ENCODE data around the gene GRIA1. TPM values are rescaled to one million over a fixed set of nuclear protein-coding genes. Genes with fewer than 3 reads are reported as not detected.

GRIA1 gene
- total RNA-seq, 1 experiment from 2014 or later, result 0.81 TPM

- Mint-ChIP-seq H3K9me3 (peaks cover 4% of the 10 kb centered on the region), H3K27ac (no peak overlapping the region), H3K36me3 (no peaks in the 10 kb centered on the region; the same call in 1 of the 2 replicates), H3K27me3 (ENCODE audit: low read depth) (no peaks in the 10 kb centered on the region; the same call in 1 of the 2 replicates), H3K4me3 (no peak overlapping the region), H3K4me1 (no peaks in the 10 kb centered on the region)
- CTCF ChIA-PET, result no interaction called here
- TF ChIP-seq MYBL2 (CRISPR knock-in tag; IDR thresholded peaks at IDR 0.05) (no peak), FOXK1 (CRISPR knock-in tag; IDR thresholded peaks at IDR 0.05) (no peak), ZNF317 (CRISPR knock-in tag; IDR thresholded peaks at IDR 0.05; ENCODE audit: borderline replicate concordance, low read depth) (no peak), ZNF263 (CRISPR knock-in tag; IDR thresholded peaks at IDR 0.05; ENCODE audit: low read depth) (no peak)
- TF ChIP-seq, protein P1, sequence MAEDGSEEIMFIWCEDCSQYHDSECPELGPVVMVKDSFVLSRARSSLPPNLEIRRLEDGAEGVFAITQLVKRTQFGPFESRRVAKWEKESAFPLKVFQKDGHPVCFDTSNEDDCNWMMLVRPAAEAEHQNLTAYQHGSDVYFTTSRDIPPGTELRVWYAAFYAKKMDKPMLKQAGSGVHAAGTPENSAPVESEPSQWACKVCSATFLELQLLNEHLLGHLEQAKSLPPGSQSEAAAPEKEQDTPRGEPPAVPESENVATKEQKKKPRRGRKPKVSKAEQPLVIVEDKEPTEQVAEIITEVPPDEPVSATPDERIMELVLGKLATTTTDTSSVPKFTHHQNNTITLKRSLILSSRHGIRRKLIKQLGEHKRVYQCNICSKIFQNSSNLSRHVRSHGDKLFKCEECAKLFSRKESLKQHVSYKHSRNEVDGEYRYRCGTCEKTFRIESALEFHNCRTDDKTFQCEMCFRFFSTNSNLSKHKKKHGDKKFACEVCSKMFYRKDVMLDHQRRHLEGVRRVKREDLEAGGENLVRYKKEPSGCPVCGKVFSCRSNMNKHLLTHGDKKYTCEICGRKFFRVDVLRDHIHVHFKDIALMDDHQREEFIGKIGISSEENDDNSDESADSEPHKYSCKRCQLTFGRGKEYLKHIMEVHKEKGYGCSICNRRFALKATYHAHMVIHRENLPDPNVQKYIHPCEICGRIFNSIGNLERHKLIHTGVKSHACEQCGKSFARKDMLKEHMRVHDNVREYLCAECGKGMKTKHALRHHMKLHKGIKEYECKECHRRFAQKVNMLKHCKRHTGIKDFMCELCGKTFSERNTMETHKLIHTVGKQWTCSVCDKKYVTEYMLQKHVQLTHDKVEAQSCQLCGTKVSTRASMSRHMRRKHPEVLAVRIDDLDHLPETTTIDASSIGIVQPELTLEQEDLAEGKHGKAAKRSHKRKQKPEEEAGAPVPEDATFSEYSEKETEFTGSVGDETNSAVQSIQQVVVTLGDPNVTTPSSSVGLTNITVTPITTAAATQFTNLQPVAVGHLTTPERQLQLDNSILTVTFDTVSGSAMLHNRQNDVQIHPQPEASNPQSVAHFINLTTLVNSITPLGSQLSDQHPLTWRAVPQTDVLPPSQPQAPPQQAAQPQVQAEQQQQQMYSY (CRISPR knock-in tag; IDR thresholded peaks at IDR 0.05), result no peak
- TF ChIP-seq, protein P2, sequence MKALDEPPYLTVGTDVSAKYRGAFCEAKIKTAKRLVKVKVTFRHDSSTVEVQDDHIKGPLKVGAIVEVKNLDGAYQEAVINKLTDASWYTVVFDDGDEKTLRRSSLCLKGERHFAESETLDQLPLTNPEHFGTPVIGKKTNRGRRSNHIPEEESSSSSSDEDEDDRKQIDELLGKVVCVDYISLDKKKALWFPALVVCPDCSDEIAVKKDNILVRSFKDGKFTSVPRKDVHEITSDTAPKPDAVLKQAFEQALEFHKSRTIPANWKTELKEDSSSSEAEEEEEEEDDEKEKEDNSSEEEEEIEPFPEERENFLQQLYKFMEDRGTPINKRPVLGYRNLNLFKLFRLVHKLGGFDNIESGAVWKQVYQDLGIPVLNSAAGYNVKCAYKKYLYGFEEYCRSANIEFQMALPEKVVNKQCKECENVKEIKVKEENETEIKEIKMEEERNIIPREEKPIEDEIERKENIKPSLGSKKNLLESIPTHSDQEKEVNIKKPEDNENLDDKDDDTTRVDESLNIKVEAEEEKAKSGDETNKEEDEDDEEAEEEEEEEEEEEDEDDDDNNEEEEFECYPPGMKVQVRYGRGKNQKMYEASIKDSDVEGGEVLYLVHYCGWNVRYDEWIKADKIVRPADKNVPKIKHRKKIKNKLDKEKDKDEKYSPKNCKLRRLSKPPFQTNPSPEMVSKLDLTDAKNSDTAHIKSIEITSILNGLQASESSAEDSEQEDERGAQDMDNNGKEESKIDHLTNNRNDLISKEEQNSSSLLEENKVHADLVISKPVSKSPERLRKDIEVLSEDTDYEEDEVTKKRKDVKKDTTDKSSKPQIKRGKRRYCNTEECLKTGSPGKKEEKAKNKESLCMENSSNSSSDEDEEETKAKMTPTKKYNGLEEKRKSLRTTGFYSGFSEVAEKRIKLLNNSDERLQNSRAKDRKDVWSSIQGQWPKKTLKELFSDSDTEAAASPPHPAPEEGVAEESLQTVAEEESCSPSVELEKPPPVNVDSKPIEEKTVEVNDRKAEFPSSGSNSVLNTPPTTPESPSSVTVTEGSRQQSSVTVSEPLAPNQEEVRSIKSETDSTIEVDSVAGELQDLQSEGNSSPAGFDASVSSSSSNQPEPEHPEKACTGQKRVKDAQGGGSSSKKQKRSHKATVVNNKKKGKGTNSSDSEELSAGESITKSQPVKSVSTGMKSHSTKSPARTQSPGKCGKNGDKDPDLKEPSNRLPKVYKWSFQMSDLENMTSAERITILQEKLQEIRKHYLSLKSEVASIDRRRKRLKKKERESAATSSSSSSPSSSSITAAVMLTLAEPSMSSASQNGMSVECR (CRISPR knock-in tag; IDR thresholded peaks at IDR 0.05; ENCODE audit: borderline replicate concordance), result no peak
- no peak for ATAC-seq
- POLR2A ChIA-PET, result no interaction called here
- no peak for DNase-seq (ENCODE audit: low spot score)
Observed at GRCh38 chr5:153467546-153467945, 22.9 kb upstream of the GRIA1 start.

DNA sequence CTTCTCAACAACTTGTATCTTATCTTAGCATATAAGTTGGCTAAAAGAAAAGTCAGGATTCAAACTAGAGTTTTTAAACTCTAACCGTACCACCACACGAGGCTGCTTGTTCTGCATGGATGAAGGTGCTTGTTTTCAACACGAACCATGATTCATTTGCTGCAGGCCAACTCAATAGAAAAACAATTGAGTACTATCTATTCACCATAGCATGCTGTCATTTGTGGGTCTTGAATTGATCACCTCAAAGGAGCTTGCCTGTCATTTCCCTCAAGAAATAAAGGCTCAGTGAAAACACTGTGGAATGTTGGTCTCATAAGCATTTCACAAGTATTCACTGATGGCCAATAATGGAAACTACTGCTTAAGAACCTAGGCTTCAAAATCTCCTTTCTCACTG, 21.0 kb upstream of the GRIA1 start:
- no peaks in the 10 kb centered on the region for H3K4me1 Mint-ChIP-seq
- peaks cover 6% of the 10 kb centered on the region for H3K9me3 Mint-ChIP-seq
- TF ChIP-seq, protein P3, sequence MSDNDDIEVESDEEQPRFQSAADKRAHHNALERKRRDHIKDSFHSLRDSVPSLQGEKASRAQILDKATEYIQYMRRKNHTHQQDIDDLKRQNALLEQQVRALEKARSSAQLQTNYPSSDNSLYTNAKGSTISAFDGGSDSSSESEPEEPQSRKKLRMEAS (CRISPR knock-in tag; IDR thresholded peaks at IDR 0.05), result no peak
- TF ChIP-seq PREB (CRISPR knock-in tag; IDR thresholded peaks at IDR 0.05; ENCODE audit: borderline replicate concordance) (no peak), ZNF416 (CRISPR knock-in tag; IDR thresholded peaks at IDR 0.05) (no peak), FOXJ3 (CRISPR knock-in tag; IDR thresholded peaks at IDR 0.05; ENCODE audit: borderline replicate concordance) (no peak), GABPB1 (CRISPR knock-in tag; IDR thresholded peaks at IDR 0.05) (no peak), RELA (CRISPR knock-in tag; IDR thresholded peaks at IDR 0.05; ENCODE audit: borderline replicate concordance) (no peak), STAT6 (CRISPR knock-in tag; conservative IDR thresholded peaks at IDR 0.05; ENCODE audit: low read depth) (no peak), FOXK1 (CRISPR knock-in tag; IDR thresholded peaks at IDR 0.05) (no peak), ERG (CRISPR knock-in tag; IDR thresholded peaks at IDR 0.05) (no peak), ATF3 (CRISPR knock-in tag; conservative IDR thresholded peaks at IDR 0.05) (no peak), SOX15 (CRISPR knock-in tag; IDR thresholded peaks at IDR 0.05) (no peak), NFE2L1 (CRISPR knock-in tag; IDR thresholded peaks at IDR 0.05) (no peak), CREB1 (CRISPR knock-in tag; IDR thresholded peaks at IDR 0.05) (no peak), NR1H2 (CRISPR knock-in tag; IDR thresholded peaks at IDR 0.05) (no peak), ZNF317 (CRISPR knock-in tag; IDR thresholded peaks at IDR 0.05; ENCODE audit: borderline replicate concordance, low read depth) (no peak), SMAD4 (CRISPR knock-in tag; IDR thresholded peaks at IDR 0.05) (no peak)
- ATAC-seq (no peak), DNase-seq (ENCODE audit: low spot score) (no peak)
- H3K27me3 Mint-ChIP-seq (ENCODE audit: low read depth), result no peaks in the 10 kb centered on the region; the same call in 1 of the 2 replicates
- H3K4me3 Mint-ChIP-seq, result no peak overlapping the region
- no peaks in the 10 kb centered on the region; the same call in 1 of the 2 replicates for H3K36me3 Mint-ChIP-seq
- POLR2A ChIA-PET, result no interaction called here
- H3K27ac Mint-ChIP-seq, result no peak overlapping the region
- CTCF ChIA-PET, result no interaction called here

All from WTC11 (cell line).